Activated naive CD4-positive, alpha-beta T cell treated with anti-CD3 and anti-CD28 coated beads, Interleukin-2, amount 50 U/mL, for 16 hours (primary cell): ENCODE measurements around the gene RSRC1.
"Not testable (repeated sequence)": the region's sequence is repeated elsewhere in the genome, so short reads cannot be mapped to it uniquely, and the experiment has no call there.

ENCODE experiments used
- DNase-seq: peaks from one replicate; pipeline ENCODE4 v3.0.0-alpha.2; 2020

The RSRC1 gene

DNA sequence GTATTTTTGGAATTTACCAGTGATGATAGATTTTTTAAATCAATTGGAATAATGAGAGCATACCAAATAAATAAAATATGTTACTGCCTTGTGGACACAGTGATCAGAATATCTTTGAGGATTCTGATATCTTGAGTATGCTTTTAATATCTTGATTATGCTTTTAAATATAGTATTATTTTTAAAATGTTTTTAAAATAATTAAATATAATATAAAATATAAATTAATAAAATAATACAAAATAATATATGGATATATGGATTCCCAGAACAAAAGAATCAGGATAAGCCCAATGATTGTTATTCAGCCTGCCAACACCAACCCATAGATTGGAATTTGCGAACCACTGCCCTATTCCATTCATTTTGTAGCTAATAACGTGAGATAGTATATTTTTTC lies 369.2 kb downstream of the RSRC1 start:
- no peak for DNase-seq

DNA sequence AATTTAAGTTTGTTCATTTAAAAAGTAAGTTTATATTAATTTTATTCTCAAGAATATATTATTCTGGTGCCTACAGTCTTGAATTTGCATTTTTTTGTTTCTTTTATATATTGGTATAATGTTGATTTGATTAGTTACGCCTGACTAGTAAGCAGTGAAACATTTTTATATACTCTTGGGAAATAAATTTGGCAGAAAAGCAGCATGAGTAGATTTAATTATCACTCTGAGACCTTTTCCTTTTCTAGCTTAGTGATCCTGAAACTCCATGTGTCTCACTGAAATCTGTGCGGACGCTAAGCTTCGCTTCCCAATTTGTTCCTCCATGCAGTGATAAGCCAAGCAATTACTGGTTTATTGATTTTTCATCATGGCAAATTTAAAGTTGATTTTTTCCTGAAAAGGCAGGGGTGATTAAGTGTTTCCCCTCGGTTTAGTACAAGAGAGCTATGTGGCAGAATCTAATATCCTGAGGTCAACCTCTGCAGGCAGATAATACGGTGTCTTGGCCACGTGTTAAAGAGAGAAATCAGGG lies 373.9 kb downstream of the RSRC1 start:
- no peak for DNase-seq

DNA sequence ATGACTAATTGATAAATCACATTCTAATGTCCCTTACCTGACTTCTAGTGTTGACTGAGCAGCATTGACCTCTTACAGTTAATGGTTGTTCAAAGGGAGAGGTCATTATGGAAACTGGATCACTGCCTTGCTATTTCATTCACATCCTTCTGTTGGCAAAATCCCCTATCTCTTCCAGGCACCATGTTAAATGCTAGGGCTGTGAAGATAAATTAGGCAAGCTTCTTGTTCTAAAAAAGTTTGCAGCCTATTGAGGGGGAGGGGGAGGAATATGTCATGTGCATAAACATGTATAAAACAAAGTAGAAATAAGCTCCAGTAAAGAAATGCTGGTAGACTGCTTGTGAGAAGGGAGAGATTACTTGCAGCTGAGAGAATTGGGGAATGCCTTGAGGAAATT lies 376.3 kb downstream of the RSRC1 start:
- no peak for DNase-seq

DNA sequence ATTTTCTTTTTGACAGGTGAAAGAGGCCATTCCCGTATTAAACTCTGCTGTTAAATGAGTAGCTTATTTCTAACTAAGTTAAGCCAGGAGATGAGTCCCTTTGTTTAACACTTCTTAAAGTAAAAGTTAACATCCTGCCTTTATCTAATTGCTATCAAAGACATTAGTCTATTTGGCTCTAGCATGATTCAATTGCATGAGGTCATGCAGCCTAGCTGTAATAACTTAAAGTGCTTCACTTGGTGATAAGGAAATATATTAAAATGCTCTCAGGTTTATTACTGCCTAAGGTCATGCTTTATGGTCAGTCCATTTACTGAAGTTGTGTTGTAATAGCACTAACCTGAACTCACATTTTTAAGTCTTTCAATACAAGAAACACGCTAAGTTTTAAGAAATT lies 378.8 kb downstream of the RSRC1 start:
- DNase-seq: no peak

DNA sequence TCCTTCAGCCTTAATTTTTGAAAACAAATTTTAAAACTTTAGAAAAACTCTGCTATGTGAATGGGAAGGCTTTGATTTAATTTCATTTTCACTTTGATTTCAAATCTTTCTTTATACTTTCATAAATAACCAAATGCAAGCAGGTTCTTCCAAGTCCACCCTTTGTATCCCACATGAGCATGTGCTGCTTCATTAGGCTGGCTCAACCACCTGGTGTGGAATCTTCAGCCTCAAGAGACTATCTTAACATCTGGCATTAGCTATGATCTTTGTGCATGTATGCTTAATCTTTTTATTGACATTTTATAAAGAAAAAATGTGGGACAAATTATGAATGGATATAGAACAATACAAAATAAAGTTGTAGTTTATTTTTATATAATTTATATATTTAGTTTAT lies 379.3 kb downstream of the RSRC1 start:
- no peak for DNase-seq

DNA sequence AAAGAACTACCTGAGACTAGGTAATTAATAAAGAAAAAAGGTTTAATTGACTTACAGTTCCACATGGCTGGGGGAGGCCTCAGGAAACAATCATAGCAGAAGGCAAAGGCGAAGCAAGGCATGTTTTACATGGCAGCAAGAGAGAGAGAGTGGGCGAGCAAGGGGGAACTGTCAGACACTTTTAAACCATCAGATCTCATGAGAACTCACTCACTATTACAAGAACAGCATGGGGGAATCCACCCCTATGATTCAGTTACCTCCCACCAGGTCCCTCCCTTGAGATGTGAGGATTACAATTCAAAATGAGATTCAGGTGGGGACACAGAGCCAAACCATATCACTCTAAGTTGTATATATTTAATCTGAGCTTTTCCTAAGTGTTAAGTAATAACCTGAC lies 382.1 kb downstream of the RSRC1 start:
- no peak for DNase-seq

DNA sequence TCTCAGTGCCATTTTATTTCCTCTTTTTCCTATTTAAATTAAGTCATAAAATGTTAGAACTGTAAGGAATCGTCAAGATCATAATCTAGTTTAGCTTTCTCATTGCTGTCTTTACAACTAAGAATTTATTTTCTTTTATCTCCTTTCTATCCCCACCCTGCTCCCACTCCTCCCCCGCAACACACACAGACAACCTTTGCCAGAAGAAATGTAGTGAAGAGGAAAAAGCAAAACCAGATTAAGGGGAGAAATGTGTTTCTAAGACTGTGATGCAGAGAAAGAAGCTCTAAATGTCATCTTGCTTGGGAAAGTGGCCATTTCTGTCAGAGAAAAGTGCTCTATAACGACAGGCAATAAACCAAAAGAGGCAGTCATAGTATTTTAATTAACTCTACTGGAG lies 382.8 kb downstream of the RSRC1 start:
- no peak for DNase-seq

DNA sequence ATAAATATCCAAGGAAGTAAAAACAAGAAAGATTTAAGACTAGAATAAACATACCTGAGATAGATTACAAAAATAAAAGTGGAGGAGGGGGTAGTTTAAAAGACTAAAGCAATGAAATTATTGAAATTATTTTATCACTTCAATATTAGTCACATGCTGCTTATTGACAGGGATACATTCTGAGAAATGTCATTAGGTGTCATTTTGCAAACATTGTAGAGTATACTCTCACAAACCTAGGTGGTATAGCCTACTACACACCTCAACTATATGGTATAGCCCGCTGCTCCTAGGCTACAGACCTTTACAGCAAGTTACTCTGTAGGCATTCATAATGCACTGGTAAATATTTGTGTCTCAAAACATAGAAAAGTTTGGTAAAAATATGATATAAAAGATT lies 384.0 kb downstream of the RSRC1 start:
- no peak for DNase-seq

DNA sequence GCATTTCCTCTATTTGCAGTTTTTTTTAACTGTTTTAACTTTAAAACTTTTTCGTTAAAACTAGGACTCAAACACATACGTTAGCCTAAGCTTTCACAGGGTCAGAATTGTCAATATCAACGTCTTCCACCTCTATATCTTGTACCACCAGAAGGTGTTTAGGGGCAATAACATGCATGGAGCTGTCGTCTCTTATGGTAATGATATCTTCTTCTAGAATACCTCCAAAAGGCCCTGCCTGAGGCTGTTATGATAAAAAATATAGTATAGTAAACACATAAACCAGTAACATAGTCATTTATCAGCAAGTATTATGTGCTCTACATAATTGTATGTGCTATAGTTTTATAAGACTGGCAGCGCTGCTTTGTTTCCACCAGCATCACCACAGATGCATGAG lies 384.8 kb downstream of the RSRC1 start:
- DNase-seq: no peak

DNA sequence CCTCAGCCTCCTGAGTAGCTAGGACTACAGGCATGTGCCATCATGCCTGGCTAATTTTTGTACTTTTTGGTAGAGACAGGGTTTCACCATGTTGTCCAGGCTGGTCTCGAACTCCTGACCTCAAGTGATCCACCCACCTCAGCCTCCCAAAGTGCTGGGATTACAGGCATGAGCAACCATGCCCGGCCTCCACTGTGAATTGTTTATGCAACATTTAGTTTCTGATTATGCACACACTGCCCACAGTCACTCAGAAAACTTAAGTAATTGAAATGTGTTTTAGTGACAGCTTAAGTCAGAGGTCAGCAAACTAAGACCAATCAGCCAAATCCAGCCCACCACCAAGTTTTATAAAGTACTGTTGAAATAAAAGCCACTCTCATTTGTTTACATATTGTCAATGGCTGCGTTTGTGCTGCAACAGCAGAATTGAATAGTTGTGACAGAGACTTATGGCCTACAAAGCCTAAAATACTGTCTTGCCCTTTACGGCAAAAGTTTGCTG lies 385.6 kb downstream of the RSRC1 start:
- not testable (repeated sequence) for DNase-seq

DNA sequence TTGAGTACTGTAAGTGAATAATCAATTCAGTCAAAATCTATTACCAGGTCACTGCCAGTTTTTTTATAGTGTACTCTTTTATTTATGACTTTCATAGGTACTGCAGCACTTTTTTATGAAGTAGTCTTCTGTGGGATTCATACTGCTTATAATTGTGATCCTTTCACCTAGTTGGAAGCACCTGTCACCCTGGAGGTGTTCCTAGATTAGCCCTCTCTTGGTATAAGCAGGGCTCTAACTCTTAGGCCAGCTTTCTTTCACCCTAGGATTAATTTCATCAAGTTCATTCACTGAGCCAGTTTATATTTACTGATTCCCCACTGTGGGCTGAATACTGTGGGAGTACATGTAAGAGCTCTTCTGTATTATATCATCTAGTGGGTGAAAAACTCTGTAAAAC lies 395.2 kb downstream of the RSRC1 start:
- no peak for DNase-seq

DNA sequence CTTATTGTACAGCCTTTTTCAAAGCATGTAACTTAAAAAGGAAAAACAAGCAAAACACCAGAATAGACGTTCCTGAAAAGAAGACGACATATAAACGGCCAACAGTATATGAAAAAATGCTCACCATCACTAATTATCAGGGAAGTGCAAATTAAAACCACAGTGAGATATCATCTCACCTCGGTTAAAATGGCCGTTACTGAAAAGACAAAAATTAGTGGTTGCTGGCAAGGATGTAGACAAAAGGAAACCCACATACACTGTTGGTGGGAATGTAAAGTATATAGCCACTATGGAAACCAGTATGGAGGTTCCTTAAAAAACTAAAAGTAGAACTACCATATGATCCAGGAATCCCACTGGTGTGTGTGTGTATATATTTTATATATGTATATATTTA lies 396.6 kb downstream of the RSRC1 start:
- DNase-seq: no peak

DNA sequence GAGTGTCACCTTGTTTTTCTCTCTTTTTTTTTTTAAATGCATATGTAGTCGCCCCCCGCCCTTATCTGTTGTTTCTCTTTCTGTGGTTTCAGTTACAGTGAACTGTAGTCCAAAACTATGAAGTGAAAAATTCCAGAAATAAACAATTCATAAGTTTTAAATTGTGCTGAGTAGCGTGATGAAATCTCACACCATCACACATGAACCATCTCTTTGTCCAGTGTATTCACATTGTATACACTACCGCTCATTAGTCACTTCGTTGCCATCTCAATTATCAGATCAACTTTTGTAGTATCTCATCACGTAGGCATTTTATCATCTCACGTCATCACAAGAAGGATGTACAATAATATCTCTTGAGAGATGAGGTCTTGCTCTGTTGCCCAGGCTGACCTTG lies 398.6 kb downstream of the RSRC1 start:
- no peak for DNase-seq

DNA sequence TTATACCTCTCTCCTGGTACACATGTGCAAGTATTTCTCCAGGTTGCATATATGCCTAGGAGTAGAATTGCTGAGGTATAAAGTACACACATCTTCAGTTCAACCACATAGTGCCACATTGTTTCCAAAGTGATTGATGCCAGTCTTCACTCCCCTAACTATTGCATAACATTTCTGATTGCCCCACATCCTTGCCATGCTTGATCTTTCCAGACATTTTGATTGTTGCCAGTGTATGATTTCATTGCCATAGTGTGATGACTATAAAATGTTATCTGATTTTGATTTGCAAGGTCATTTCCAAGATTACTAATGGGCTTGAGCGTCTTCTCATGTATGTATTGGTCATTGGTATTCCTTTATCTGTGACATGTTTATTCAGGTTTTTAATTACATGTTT lies 400.0 kb downstream of the RSRC1 start:
- no peak for DNase-seq

DNA sequence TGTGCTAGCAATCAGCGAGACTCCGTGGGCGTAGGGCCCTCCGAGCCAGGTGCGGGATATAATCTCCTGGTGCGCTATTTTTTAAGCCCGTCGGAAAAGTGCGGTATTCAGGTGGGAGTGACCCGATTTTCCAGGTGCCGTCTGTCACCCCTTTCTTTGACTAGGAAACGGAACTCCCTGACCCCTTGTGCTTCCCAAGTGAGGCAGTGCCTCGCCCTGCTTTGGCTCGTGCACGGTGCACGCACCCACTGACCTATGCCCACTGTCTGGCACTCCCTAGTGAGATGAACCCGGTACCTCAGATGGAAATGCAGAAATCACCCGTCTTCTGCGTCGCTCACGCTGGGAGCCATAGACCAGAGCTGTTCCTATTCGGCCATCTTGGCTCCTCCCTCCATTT lies 406.8 kb downstream of the RSRC1 start:
- not testable (repeated sequence) for DNase-seq

DNA sequence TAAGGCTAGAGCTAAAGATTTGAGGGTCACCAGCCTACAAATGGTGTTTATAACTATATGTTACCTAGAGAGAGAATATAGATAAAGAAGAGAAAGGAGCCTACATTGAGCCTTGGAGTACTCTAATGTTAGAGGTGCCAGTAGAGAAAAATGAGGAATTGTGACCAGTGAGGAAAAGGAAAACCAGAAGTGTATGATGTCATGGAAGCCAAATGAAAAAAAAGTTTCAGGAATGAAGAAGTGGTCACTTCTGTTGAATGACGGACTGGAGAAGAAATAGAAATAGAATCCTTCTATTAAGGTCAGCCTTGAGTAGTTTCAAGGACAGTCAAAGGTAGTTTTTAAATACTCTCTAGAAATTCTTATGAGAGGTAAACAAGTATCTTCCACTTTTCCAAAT lies 409.9 kb downstream of the RSRC1 start:
- no peak for DNase-seq

DNA sequence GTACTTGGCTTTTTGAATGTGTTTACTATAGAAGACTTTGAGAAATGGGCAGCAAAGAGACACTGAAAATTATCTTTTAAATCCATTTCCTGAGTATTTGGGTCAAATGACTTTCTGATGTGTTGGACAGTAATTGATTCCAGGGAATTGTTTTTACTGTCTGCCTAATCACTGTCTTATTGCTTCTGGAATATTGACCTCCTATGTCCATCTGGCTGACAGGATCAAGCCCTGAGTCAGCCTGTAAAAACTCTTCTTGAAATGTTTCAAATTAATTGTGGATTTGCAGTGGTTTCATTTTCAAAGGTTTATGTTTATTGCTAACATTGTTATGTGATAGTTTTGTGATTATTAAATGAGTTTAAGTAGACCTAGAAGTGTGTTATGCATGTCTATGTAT lies 410.5 kb downstream of the RSRC1 start:
- no peak for DNase-seq

DNA sequence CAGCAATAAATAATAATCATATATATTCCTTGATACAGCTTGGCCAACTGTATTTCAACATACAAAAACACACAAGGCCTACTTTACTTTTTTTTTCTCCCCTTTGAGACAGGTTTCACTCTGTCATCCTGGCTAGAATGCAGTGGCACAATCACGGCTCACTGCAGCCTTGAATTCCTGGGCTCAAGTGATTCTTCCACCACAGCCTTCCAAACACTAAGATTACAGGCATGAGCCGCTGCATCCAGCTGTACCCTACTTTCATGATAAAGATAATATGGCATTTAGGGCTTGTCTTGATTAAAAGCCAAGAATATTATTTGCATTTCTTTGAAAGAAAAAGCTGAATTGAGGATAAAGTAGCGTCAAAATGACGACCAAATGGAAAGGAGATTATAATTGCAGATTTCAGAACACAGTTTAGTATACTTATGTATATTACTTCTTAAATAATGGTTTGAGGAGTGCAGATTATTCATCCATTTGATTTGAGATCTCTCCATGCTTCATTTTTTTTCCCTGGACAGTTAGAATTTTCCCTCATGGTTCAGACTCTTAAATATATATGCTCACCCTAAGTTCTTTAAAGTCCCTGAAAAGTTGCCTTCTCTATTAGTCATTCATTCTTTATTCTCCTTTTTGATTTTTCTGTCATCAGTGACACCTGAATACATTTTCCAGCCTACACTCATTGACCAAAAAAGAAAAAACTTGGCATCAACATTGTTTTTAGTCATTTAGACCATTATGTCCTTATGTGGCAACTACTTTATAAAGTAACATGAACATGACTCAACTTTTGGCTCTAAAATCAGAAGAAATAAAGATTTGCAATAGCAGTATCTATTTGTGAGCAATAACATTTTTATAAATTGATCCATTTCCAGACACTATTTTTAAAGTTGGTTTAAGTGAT lies 412.6 kb downstream of the RSRC1 start:
- no peak for DNase-seq

DNA sequence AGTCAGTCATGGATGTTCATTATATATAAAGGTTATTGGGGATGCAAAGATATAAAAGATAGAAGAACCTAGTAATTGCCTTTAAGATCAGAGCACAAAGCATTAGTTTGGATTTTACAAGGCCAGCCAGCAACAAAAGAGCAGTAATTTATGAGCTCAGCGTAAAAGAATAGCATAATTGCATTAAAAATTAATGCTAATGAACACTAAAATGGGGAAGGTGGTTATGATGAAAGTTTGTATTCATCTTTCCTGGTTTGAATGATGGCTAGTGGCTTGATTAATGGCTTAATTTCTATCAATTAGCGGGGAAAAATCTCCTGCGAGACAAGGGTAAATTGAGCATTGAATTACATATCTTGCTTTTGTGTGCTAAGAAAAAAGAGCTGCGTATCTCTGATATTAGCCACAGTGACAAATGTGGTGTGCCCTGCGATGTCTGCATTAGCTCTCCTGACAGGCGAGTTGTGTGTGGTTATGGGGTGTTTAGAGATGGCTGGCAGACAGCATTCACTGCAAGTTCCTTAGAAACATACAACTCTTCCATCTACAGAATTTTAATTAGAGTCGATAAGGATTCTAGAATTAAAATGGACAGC lies 418.3 kb downstream of the RSRC1 start:
- DNase-seq: no peak

DNA sequence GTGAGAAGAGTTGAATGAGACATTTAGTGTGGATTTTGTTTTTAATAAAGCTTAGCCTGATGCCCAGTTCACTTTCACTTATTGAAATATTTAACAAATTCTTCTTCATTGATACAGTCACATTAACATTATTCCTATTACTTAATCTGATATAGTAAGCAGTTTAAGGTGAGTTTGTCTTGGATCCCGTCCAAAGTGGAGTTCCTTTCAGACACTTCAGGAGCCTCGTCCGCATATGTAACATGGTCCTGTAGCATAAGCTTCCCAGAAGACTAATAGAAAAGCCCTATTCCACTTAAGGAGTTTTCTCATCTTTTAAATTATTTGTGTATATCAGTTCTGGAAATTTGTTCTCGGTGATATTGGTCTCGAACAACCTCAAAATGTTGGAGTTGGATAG lies 421.4 kb downstream of the RSRC1 start:
- DNase-seq: no peak

DNA sequence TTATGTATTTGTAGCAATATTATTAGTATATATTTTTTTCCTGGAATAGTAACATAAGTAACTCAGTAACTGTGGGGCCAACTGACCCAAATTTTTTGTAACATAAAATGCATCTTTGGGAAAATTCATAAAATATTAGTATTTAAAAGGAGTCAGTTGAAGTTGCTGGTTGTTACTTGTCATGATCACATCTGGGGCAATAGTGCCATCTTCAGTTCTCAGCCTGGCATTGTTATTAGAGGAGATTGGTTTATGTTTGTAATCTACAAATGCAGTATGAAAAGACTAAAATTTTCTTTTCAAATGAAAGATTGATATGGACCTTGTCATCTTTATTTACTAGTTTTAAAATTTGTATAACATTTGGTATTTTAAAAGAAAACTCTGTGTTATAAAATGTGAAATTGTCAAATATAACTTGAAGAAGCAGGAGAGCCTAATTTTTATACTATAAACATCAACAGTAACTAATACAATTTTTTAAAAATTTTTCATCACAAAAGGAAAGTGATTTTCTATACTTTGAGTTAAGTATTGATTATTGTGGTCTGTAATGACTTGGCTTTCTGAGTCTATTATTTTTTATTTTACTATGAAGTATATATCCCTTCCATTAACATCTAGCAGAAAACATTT lies 422.3 kb downstream of the RSRC1 start:
- no peak for DNase-seq

DNA sequence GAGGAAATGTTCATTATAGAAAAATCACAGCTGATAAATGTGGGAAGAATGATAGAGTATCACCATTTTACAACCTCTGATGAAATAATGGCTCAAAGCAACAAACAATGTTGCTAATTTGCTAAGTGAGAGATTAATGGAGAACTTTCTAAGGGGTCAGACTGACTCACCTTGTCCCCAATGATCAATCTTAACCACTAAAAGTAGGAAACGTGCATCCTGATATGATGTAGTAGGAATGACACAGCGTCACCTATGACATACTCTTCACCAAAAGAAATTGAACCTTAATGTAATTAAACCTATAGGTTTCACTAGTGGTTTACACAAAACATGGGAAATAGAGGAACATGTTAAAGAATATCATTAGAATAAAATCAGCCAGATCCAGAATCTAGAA lies 426.0 kb downstream of the RSRC1 start:
- DNase-seq: no peak

DNA sequence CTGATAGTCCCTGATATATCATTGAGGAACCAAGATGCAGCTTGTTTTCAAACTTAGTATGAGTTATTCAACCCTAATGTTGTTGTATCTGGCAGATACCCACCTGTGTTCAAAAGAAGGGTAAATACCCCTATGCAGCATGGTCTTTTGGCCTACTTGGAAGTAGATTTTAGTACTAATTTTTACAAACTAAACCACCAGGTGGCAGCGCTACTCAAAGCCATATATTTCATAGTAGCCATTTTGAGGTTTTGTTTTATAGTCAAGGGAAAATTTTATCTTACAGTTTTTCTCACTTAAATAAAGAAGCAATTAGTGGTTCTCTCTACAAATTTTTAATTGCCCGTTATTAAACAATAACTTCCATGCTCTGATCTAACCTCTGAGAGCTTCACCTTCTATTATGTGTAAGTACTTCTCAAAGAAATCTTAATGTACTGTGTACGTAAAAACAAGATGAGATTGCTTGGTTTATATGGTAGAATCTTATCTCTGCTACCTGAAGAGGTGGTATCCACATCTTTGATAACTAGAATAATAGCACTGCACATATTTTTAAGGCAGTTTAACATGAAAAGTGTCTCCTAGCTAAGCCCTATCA lies 429.6 kb downstream of the RSRC1 start:
- DNase-seq: peak; percentile 34
